ENCODE results near the gene DSC1. TPM values are rescaled to one million over a fixed set of nuclear protein-coding genes. Genes with fewer than 3 reads are reported as not detected.

DSC1 gene
- total and polyA plus RNA-seq, 2 of the 13 experiments (the other 11 are each of a cell fraction or from before 2014, with no cell fraction given) = not detected

- no peak for TF ChIP-seq PRMT3 (CRISPR knock-in tag; IDR thresholded peaks at IDR 0.05; ENCODE audit: borderline replicate concordance, low read depth)
- no peak for TF ChIP-seq KAT8 (CRISPR knock-in tag; IDR thresholded peaks at IDR 0.05)
- peak; percentile 78 for TF ChIP-seq ZNF687 (CRISPR knock-in tag; IDR thresholded peaks at IDR 0.05)
- TF ChIP-seq NFIC (IDR thresholded peaks at IDR 0.05; ENCODE audit: low read length) = no peak
- TF ChIP-seq PBX2 (CRISPR knock-in tag; IDR thresholded peaks at IDR 0.05) = no peak
- TF ChIP-seq NAIF1 (CRISPR knock-in tag; IDR thresholded peaks at IDR 0.05; ENCODE audit: borderline replicate concordance) = no peak
- no peak for TF ChIP-seq HOMEZ (CRISPR knock-in tag; IDR thresholded peaks at IDR 0.05; ENCODE audit: low read depth)
- no peak for TF ChIP-seq ZNF317 (CRISPR knock-in tag; IDR thresholded peaks at IDR 0.05)
- TF ChIP-seq ZBTB37 (CRISPR knock-in tag; IDR thresholded peaks at IDR 0.05) = no peak
- no peak for TF ChIP-seq NCOA1 (CRISPR knock-in tag; IDR thresholded peaks at IDR 0.05)
- no peak for TF ChIP-seq CCAR2 (optimal IDR thresholded peaks at IDR 0.05; ENCODE audit: low read depth, low read length)
- peak; percentile 61 for TF ChIP-seq HOXA3 (CRISPR knock-in tag; IDR thresholded peaks at IDR 0.05)
- TF ChIP-seq SMARCC2 (IDR thresholded peaks at IDR 0.05) = no peak
- TF ChIP-seq TERF1 (CRISPR knock-in tag; IDR thresholded peaks at IDR 0.05) = no peak
- peak; percentile 74 for TF ChIP-seq POLR2AphosphoS5 (IDR thresholded peaks at IDR 0.05; ENCODE audit: low read depth, low read length)
- no peak; the same call in 1 of the 2 replicates for TF ChIP-seq SP2 (CRISPR knock-in tag; IDR thresholded peaks at IDR 0.05)
- TF ChIP-seq PHF20 (CRISPR knock-in tag; IDR thresholded peaks at IDR 0.05) = no peak; the same call in 1 of the 2 replicates
- TF ChIP-seq ZNF282 (IDR thresholded peaks at IDR 0.05; ENCODE audit: partially characterized antibody) = no peak
- TF ChIP-seq NFE2L1 (CRISPR knock-in tag; IDR thresholded peaks at IDR 0.05; ENCODE audit: borderline replicate concordance) = no peak
Observed at GRCh38 chr18:31102025-31102684, 60.5 kb downstream of the DSC1 start, which contains the start of gene DSC2 (continued).

All from HepG2 (cell line).